ENCODE results near the gene EPN1. TPM values are rescaled to one million over a fixed set of nuclear protein-coding genes. Genes with fewer than 3 reads are reported as not detected.

EPN1 gene
- total RNA-seq, 4 donors from 2014 or later = 52.1 to 168 (median 77.4) TPM

DNA sequence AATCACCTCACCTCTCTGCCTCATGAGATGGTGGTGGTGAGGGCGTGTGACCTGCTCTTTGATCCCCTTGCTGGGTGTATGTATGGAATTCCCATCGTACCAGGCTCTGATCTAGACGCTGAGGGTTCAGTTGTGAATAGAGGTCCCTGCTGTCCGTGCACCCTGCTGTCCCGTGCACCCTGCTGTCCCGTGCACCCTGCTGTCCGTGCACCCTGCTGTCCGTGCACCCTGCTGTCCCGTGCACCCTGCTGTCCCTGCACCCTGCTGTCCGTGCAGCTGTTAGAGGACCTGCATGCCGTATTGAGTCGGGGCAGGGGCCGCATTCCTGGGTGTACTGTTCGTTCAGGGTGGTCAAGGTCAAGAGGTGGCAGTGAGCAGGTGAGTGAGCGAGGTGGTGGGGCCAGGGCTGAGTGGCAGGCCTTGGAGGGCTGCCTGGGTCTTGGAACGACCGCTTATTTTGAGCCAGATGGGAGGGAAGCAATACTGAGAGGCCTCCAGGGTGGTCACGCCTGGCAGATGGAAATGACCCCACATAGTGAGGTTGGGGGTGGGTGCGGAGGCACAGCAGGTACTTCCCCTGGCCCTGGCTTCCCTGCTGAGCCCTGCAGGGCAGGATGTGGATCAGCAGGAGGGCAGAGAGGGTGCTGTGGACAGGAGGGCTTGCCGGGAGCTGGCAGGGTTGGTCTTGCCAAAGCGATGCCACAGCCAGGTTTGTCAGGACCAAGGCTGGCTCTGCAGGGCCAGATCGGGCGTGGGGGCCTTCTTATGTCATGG, 4.6 kb upstream of the EPN1 start:
- no peak overlapping the region for H3K27ac ChIP-seq
- peaks cover 8 to 59% (median 14%) of the 10 kb centered on the region in 3 donors for H3K4me1 ChIP-seq
- no peak for DNase-seq
- H3K36me3 ChIP-seq = peaks cover 46 to 89% (median 51%) of the 10 kb centered on the region in 3 donors
- H3K9me3 ChIP-seq = no peaks in the 10 kb centered on the region
- intact Hi-C loops (cut with DNase I) = no loop called here
- TF ChIP-seq CTCF (IDR thresholded peaks at IDR 0.05) (no peak), POLR2A (IDR thresholded peaks at IDR 0.05) (no peak)
- H3K27me3 ChIP-seq = no peaks in the 10 kb centered on the region
- no peak overlapping the region for H3K4me3 ChIP-seq
- 78 to 81% methylated on average over 14 to 22 of the region's 23 CpGs for WGBS, 2 donors

DNA sequence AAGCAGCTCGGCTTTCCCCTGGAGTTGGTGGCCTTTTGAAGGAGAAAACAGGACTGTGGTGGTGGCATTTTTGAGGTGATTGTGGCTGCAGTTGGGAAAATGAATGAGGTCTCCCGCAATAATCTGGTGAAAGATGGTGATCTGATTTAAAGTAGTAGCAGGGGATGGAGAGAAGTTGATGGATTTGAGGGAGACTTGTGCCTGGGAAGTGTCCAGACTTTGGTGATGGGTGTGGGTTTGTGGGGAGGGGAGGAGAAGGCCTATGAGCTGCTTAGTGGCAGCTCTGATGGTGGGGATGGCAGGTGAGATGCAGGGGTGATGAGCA, 4.0 kb upstream of the EPN1 start:
- WGBS, 2 donors = 50 to 60% methylated on average over 2 of the region's 2 CpGs
- H3K27ac ChIP-seq = no peak overlapping the region
- TF ChIP-seq CTCF (IDR thresholded peaks at IDR 0.05) = no peak
- no peak for TF ChIP-seq POLR2A (IDR thresholded peaks at IDR 0.05)
- no peaks in the 10 kb centered on the region for H3K27me3 ChIP-seq
- no peaks in the 10 kb centered on the region for H3K9me3 ChIP-seq
- peaks cover 13 to 63% (median 18%) of the 10 kb centered on the region in 3 donors for H3K4me1 ChIP-seq
- no peak overlapping the region for H3K4me3 ChIP-seq
- intact Hi-C loops (cut with DNase I) = no loop called here
- DNase-seq = no peak
- peaks cover 41 to 84% (median 48%) of the 10 kb centered on the region in 3 donors for H3K36me3 ChIP-seq

GRCh38 chr19:55672418-55672817, 2.6 kb upstream of the EPN1 start:
- intact Hi-C loops (cut with DNase I) = no loop called here
- TF ChIP-seq POLR2A (IDR thresholded peaks at IDR 0.05) (no peak), CTCF (IDR thresholded peaks at IDR 0.05) (no peak)
- 82 to 83% methylated on average over 5 of the region's 5 CpGs for WGBS, 2 donors
- Histone ChIP-seq H3K4me1 (peaks cover 27 to 67% (median 31%) of the 10 kb centered on the region in 3 donors), H3K27me3 (no peaks in the 10 kb centered on the region), H3K36me3 (peaks cover 28 to 70% (median 34%) of the 10 kb centered on the region in 3 donors), H3K9me3 (no peaks in the 10 kb centered on the region), H3K4me3 (no peak overlapping the region), H3K27ac (no peak overlapping the region)
- no peak for DNase-seq

DNA sequence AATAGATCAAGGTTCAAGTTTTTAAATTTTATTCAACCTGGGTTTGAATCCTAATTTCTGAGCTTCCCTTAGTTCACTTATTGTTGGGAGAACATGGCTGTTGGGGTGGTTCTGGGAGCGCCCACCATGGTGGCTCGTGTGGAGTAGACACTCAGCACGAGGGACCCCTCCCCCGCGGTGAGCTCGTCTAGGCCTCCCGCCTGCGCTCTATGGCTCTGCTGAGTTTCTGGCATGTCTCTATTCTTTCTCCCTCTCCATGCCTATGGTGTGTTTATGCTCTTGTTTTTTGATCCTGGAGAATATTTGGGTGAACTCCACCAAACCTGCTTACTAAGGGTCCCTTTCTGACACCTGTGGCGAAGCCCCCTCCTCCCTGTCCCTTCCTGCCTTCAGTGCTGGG, 1.6 kb upstream of the EPN1 start:
- Histone ChIP-seq H3K9me3 (no peaks in the 10 kb centered on the region), H3K36me3 (peaks cover 26 to 70% (median 27%) of the 10 kb centered on the region in 3 donors), H3K4me1 (peaks cover 32 to 67% (median 33%) of the 10 kb centered on the region in 3 donors), H3K27me3 (no peaks in the 10 kb centered on the region), H3K27ac (peak overlapping the region in 2 of 4 donors; percentile 14 to 93), H3K4me3 (no peak overlapping the region)
- DNase-seq = no peak
- WGBS, 2 donors = 68 to 73% methylated on average over 7 to 9 of the region's 9 CpGs
- intact Hi-C loops (cut with DNase I) = no loop called here
- no peak for TF ChIP-seq POLR2A (IDR thresholded peaks at IDR 0.05)
- TF ChIP-seq CTCF (IDR thresholded peaks at IDR 0.05) = no peak

GRCh38 chr19:55673889-55674288, 1.1 kb upstream of the EPN1 start:
- no peak for TF ChIP-seq POLR2A (IDR thresholded peaks at IDR 0.05)
- no peak for TF ChIP-seq CTCF (IDR thresholded peaks at IDR 0.05)
- Histone ChIP-seq H3K4me3 (no peak overlapping the region), H3K4me1 (peaks cover 32 to 69% (median 33%) of the 10 kb centered on the region in 3 donors), H3K9me3 (no peaks in the 10 kb centered on the region), H3K27me3 (no peaks in the 10 kb centered on the region), H3K27ac (peak overlapping the region in 3 of 4 donors; percentile 14 to 93 (median 82)), H3K36me3 (peaks cover 26 to 70% (median 27%) of the 10 kb centered on the region in 3 donors)
- DNase-seq = no peak
- 94 to 100% methylated on average over 1 to 2 of the region's 15 CpGs for WGBS, 2 donors
- intact Hi-C loops (cut with DNase I) = no loop called here
